Measurements from ENCODE around the gene HOXD9.

HOXD9 gene

DNA sequence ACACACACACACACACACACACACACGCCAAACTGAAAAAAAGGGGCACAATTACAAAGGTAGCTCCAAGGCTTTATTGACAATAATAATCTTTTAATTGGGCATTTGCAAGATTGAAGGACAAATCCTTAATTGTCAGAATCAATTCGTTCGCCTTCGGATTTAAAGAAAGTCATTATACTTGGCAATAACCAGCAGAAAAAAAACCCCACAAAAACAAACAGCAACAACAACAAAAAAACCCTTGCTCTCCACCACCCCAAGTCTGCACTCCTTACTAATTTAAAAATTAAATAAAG is 5.2 kb downstream of the HOXD9 start:
- Histone ChIP-seq H3K4me1 (ENCODE audit: control insufficient read depth, insufficient read depth, low read length, poor library complexity, severe bottlenecking) (peaks cover 27% of the 10 kb centered on the region), H3K9me3 (ENCODE audit: control insufficient read depth, low read length) (no peaks in the 10 kb centered on the region), H3K27me3 (replicated peaks; ENCODE audit: control insufficient read depth, insufficient read depth, low read length, poor library complexity, severe bottlenecking) (peaks cover 93% of the 10 kb centered on the region), H3K36me3 (ENCODE audit: control insufficient read depth, insufficient read depth, low read length) (no peaks in the 10 kb centered on the region), H3K27ac (ENCODE audit: insufficient read depth, low read length, poor library complexity, severe bottlenecking) (no peak overlapping the region), H3K4me3 (ENCODE audit: insufficient read depth, low read depth, low read length, poor library complexity, severe bottlenecking) (no peak overlapping the region)
- no peak for DNase-seq

DNA sequence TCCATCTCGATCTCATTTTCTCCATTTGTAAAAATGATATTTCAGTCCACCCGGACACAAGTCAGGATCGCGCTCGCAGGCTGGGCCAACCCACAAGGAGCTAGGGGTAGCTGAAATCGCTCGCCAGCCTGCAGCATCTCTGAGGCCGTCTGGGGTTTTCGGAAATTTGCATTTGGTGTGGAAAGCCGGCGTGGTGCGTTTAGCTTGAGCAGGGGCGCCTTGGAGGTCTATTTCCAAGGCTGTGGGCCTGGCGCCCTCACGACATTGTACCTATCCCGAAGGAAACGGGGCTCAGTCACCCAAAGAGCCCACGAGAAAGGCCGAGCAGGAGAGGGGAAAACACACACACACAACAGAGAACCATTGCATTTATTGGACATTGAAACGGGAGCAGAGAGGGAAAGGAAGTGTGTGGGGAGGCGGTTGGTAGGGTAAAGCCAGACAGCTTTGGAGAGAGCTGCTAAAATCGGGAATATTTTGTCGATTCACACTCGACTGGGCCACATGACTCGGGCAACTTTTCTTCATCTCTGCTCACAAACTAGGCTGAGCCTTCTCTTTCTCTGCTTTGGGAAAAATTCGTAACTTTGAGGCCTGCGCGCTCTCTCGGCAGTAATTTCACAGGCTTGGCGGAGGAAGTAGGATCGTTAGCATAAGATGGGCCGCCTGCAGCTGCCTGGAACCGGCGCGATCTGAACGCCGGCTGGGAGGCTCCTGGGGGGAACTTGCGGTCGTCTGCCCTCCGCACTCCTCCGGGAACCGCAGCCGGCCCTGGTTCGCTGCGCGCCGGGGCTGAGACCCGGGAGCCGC is 5.9 kb downstream of the HOXD9 start:
- peaks cover 93% of the 10 kb centered on the region for H3K27me3 ChIP-seq (replicated peaks; ENCODE audit: control insufficient read depth, insufficient read depth, low read length, poor library complexity, severe bottlenecking)
- H3K36me3 ChIP-seq (ENCODE audit: control insufficient read depth, insufficient read depth, low read length): no peaks in the 10 kb centered on the region
- H3K4me1 ChIP-seq (ENCODE audit: control insufficient read depth, insufficient read depth, low read length, poor library complexity, severe bottlenecking): peaks cover 20% of the 10 kb centered on the region
- no peak overlapping the region for H3K27ac ChIP-seq (ENCODE audit: insufficient read depth, low read length, poor library complexity, severe bottlenecking)
- DNase-seq: no peak
- H3K9me3 ChIP-seq (ENCODE audit: control insufficient read depth, low read length): no peaks in the 10 kb centered on the region
- no peak overlapping the region for H3K4me3 ChIP-seq (ENCODE audit: insufficient read depth, low read depth, low read length, poor library complexity, severe bottlenecking)

DNA sequence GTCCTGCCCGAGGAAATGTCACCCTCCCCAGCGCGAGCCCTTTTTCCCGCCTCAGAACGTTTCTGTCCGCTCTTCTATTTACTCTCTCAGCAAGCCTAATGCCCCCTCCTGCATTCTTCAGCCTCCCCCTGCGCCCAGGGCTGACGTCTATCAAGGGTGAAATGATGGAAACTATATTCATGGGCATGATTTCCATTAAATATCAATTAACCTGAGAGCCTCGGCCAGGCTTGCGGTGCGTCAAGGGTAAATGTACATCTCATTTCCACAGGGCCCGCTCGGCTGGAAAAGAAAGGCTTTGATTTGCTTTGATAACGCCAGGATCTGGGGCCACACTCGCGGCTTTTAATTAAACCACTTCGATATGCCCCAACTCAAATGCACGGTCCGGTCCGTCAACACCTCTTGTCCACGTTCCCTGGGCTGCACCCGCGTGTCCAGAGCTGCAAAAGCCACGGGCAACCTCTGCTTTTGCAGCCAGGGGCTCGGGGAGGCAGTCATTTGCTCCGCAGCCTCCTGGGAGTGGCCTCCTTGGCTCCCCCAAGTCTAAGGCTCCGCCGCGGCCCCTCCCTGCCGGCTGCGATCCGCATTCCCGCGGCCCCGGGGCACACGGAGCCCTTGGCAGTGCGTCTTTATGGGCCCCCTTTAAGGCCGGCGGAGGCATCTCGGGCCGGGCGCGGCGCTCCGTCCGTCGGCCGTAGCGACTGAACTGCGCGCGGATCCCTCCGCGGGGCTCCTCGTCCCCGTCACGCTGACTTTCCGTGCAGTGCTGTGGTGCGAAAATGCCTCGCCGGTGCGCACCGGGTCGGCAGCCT is 6.7 kb downstream of the HOXD9 start, which contains the start of gene HOXD8:
TSS of gene HOXD8 (plus strand) at position 724 of the 815 bp plus-strand sequence. CDS start 662 bp downstream, outside the sequence.
- peak within 1 kb of the TSS; percentile 32 for H3K4me3 ChIP-seq (ENCODE audit: insufficient read depth, low read depth, low read length, poor library complexity, severe bottlenecking)
- H3K4me1 ChIP-seq (ENCODE audit: control insufficient read depth, insufficient read depth, low read length, poor library complexity, severe bottlenecking): peaks cover 19% of the 10 kb centered on the region
- peaks cover 89% of the 10 kb centered on the region for H3K27me3 ChIP-seq (replicated peaks; ENCODE audit: control insufficient read depth, insufficient read depth, low read length, poor library complexity, severe bottlenecking)
- H3K27ac ChIP-seq (ENCODE audit: insufficient read depth, low read length, poor library complexity, severe bottlenecking): no peak within 1 kb of the TSS
- H3K36me3 ChIP-seq (ENCODE audit: control insufficient read depth, insufficient read depth, low read length): no peaks in the 10 kb centered on the region
- H3K9me3 ChIP-seq (ENCODE audit: control insufficient read depth, low read length): no peaks in the 10 kb centered on the region
- no peak for DNase-seq

DNA sequence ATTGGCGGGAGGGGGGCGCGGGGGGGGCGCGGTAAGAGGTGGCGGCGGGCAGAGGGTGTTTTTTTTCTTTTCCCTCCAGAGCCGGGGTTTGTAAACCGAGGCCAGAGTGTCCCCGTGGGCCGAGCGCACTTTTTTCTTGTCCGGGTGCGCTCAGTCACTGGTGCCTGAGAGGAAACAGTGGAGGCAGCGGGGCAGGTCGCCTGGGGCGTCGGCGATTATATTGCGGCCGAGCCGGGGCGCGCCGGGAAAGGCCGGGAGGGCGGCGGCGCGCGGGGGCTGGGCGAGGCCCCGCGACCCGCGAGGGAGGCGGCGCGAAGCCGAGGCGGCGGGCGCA is 7.3 kb downstream of the HOXD9 start:
- DNase-seq: no peak
- H3K36me3 ChIP-seq (ENCODE audit: control insufficient read depth, insufficient read depth, low read length): no peaks in the 10 kb centered on the region
- H3K27ac ChIP-seq (ENCODE audit: insufficient read depth, low read length, poor library complexity, severe bottlenecking): no peak overlapping the region
- H3K9me3 ChIP-seq (ENCODE audit: control insufficient read depth, low read length): no peaks in the 10 kb centered on the region
- no peak overlapping the region for H3K4me3 ChIP-seq (ENCODE audit: insufficient read depth, low read depth, low read length, poor library complexity, severe bottlenecking)
- H3K4me1 ChIP-seq (ENCODE audit: control insufficient read depth, insufficient read depth, low read length, poor library complexity, severe bottlenecking): peaks cover 19% of the 10 kb centered on the region
- H3K27me3 ChIP-seq (replicated peaks; ENCODE audit: control insufficient read depth, insufficient read depth, low read length, poor library complexity, severe bottlenecking): peaks cover 89% of the 10 kb centered on the region

DNA sequence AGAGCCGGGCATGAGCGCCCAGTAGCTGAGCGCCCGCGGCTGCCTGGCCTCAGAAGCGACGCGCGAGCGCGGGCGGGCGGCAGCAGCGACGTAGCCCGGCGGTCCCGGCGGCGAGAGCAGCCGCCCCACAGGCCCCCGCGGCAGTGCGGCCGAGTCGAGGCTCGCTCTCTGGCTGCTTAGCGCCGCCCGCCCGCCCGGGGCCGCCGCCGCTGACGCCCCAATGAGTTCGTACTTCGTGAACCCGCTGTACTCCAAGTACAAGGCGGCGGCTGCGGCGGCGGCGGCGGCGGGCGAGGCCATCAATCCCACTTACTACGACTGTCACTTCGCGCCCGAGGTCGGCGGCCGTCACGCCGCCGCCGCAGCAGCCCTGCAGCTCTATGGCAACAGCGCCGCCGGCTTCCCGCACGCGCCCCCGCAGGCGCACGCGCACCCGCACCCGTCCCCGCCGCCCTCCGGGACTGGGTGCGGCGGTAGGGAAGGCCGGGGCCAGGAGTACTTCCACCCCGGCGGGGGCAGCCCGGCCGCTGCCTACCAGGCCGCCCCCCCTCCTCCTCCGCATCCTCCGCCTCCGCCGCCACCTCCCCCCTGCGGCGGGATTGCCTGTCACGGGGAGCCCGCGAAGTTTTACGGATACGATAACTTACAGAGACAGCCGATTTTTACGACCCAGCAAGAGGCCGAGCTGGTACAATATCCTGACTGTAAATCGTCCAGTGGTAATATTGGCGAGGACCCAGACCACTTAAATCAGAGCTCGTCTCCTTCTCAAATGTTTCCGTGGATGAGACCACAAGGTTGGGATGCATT is 7.8 kb downstream of the HOXD9 start:
- peaks cover 89% of the 10 kb centered on the region for H3K27me3 ChIP-seq (replicated peaks; ENCODE audit: control insufficient read depth, insufficient read depth, low read length, poor library complexity, severe bottlenecking)
- H3K4me3 ChIP-seq (ENCODE audit: insufficient read depth, low read depth, low read length, poor library complexity, severe bottlenecking): peak overlapping the region; percentile 32
- H3K36me3 ChIP-seq (ENCODE audit: control insufficient read depth, insufficient read depth, low read length): no peaks in the 10 kb centered on the region
- no peak for DNase-seq
- H3K27ac ChIP-seq (ENCODE audit: insufficient read depth, low read length, poor library complexity, severe bottlenecking): no peak overlapping the region
- H3K4me1 ChIP-seq (ENCODE audit: control insufficient read depth, insufficient read depth, low read length, poor library complexity, severe bottlenecking): peaks cover 19% of the 10 kb centered on the region
- H3K9me3 ChIP-seq (ENCODE audit: control insufficient read depth, low read length): no peaks in the 10 kb centered on the region

DNA sequence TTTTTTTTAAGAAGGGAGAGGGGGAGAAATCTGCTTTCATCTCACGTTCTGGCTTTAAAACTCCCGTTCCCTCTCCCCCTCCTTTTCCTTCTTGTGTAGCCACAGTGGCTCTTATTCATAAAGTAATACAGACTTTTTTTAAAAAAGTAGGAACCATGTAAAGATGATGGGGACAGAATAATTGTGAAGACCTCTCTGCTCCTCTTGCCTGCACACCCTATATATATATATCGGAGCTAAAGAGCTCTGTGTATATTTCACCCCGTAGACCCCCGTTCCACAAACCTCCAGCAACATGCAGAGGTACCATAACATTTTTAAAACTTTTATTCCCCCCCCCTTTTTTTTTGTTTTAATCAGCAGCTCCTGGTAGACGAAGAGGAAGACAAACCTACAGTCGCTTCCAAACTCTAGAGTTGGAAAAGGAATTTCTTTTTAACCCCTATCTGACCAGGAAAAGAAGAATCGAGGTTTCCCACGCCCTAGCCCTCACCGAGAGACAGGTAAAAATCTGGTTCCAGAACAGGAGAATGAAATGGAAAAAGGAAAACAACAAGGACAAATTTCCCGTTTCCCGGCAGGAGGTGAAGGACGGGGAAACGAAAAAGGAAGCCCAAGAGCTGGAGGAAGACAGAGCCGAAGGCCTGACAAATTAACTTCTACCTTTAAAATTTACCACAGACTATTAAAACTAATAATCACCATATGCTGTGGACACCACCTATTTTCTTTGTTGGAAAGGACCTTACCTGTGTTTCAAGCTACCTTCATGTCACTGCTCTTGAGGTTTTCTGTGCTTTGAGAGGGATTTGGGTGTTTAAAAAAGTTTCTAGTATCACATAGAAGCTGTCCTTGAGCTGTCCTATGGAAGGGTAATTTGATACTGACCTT is 8.7 kb downstream of the HOXD9 start:
- Histone ChIP-seq H3K4me3 (ENCODE audit: insufficient read depth, low read depth, low read length, poor library complexity, severe bottlenecking) (peak overlapping the region; percentile 32), H3K27me3 (replicated peaks; ENCODE audit: control insufficient read depth, insufficient read depth, low read length, poor library complexity, severe bottlenecking) (peaks cover 91% of the 10 kb centered on the region), H3K27ac (ENCODE audit: insufficient read depth, low read length, poor library complexity, severe bottlenecking) (no peak overlapping the region), H3K4me1 (ENCODE audit: control insufficient read depth, insufficient read depth, low read length, poor library complexity, severe bottlenecking) (peaks cover 22% of the 10 kb centered on the region), H3K9me3 (ENCODE audit: control insufficient read depth, low read length) (no peaks in the 10 kb centered on the region), H3K36me3 (ENCODE audit: control insufficient read depth, insufficient read depth, low read length) (no peaks in the 10 kb centered on the region)
- DNase-seq: no peak

DNA sequence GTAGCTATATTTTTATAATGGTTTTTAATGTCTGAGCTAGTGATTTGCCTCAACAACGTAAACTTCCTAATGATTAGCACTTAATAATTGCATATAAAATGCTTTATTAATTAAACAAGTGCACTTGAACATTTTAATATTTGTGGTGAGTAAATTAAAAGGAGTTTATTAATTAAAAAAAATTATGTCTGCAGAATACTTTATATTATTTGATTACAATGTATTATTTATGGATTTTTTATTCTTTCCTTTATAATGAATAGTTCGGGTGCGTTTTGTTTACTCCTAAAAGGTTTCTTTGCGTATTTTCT is 9.3 kb downstream of the HOXD9 start:
- Histone ChIP-seq H3K4me3 (ENCODE audit: insufficient read depth, low read depth, low read length, poor library complexity, severe bottlenecking) (peak overlapping the region; percentile 51), H3K27me3 (replicated peaks; ENCODE audit: control insufficient read depth, insufficient read depth, low read length, poor library complexity, severe bottlenecking) (peaks cover 92% of the 10 kb centered on the region), H3K4me1 (ENCODE audit: control insufficient read depth, insufficient read depth, low read length, poor library complexity, severe bottlenecking) (peaks cover 28% of the 10 kb centered on the region)

DNA sequence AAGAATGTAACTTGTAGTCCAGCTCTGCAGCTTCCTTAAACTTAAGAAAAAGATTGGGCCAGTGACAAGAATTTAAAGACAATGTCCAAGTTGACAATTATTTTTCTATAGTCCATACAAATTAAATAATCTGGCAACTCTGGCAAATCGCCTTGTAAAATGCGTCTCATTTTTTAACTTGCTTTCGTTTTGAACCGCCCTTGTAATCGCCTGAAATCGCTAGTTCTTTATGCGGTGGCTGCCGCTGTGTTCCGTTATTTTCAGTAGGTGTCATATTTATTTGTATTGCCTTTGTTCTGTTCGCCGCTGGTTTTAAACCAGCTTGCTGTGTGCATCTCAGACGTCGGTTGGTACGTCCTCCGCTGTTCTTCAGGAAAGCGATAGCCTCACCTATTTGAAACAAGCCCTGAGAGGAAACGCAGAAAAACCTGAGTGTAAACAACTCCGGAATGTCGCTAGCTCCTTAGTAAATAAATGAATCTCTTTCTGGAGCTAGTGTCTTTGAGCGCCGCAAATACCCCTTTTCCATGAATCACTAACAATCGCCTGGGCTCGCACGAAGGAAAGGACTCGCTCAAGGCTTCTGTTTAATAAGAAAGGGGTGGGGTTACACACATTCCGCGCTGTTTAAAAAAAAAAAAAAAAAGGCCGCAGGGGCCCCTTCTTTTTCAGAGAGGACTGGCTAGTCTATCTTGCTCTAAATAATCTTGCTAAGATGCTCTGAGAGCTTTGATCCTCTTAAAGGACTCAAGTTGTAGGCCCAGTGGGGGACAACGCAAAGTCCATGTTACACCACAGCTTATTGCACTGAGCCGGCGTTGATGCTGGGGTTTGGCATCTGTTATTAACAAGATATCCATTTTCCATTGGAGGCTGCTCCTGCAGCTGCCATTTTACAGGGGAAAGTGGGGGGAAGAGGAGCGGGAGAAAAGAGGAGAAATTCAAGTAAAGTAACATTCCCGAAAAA is 10.0 kb downstream of the HOXD9 start:
- Histone ChIP-seq H3K36me3 (ENCODE audit: control insufficient read depth, insufficient read depth, low read length) (no peaks in the 10 kb centered on the region), H3K4me3 (ENCODE audit: insufficient read depth, low read depth, low read length, poor library complexity, severe bottlenecking) (peak overlapping the region; percentile 51), H3K27ac (ENCODE audit: insufficient read depth, low read length, poor library complexity, severe bottlenecking) (no peak overlapping the region), H3K27me3 (replicated peaks; ENCODE audit: control insufficient read depth, insufficient read depth, low read length, poor library complexity, severe bottlenecking) (peaks cover 92% of the 10 kb centered on the region), H3K4me1 (ENCODE audit: control insufficient read depth, insufficient read depth, low read length, poor library complexity, severe bottlenecking) (peaks cover 28% of the 10 kb centered on the region), H3K9me3 (ENCODE audit: control insufficient read depth, low read length) (no peaks in the 10 kb centered on the region)
- no peak for DNase-seq

More for the DNA sequence above, 9.3 kb downstream of the HOXD9 start:
- Histone ChIP-seq H3K9me3 (ENCODE audit: control insufficient read depth, low read length) (no peaks in the 10 kb centered on the region), H3K27ac (ENCODE audit: insufficient read depth, low read length, poor library complexity, severe bottlenecking) (no peak overlapping the region), H3K36me3 (ENCODE audit: control insufficient read depth, insufficient read depth, low read length) (no peaks in the 10 kb centered on the region)
- DNase-seq: no peak
